Mesenchymal stem cell (in vitro differentiated cells and primary cell): Measurements from ENCODE around the gene HBG2.
"Not testable (repeated sequence)": the region's sequence is repeated elsewhere in the genome, so short reads cannot be mapped to it uniquely, and the experiment has no call there.

ENCODE experiments used
- DNase-seq: peaks from one replicate; pipeline ENCODE4 v3.0.0-alpha.2; 2013
- H2AFZ ChIP-seq: one replicate; pipeline ENCODE4 v1.6.1; 2013; ENCODE audit warnings: low read depth, mild to moderate bottlenecking, control low read depth, inconsistent platforms, low read length, moderate library complexity
- H2AK5ac ChIP-seq: 2 replicates; pipeline ENCODE4 v1.6.1; 2013; ENCODE audit warnings: low read length, moderate library complexity, mild to moderate bottlenecking, inconsistent platforms; ENCODE audit not compliant: severe bottlenecking
- H2BK120ac ChIP-seq: one replicate; pipeline ENCODE4 v1.6.1; 2013; ENCODE audit warnings: low read depth, mild to moderate bottlenecking, inconsistent platforms, low read length, moderate library complexity
- H2BK12ac ChIP-seq, 2 experiments: one replicate each; pipeline ENCODE4 v1.6.1; 2013; ENCODE audit warnings: inconsistent platforms in 2 of 2, low read length in 2 of 2, mild to moderate bottlenecking in 2 of 2, moderate library complexity in 2 of 2, control low read depth in 1 of 2
- H2BK15ac ChIP-seq: one replicate; pipeline ENCODE4 v1.6.1; 2013; ENCODE audit warnings: mild to moderate bottlenecking, low read depth, inconsistent platforms; ENCODE audit not compliant: poor library complexity, severe bottlenecking
- H2BK5ac ChIP-seq: 2 replicates; pipeline ENCODE4 v1.6.1; 2013; ENCODE audit warnings: low read depth, mild to moderate bottlenecking, low read length, control low read depth, inconsistent platforms; ENCODE audit not compliant: poor library complexity, severe bottlenecking
- H3K14ac ChIP-seq, 2 experiments: one replicate each; pipeline ENCODE4 v1.6.1; 2013; ENCODE audit warnings: inconsistent platforms in 2 of 2, low read length in 2 of 2, control low read depth in 1 of 2, mild to moderate bottlenecking in 1 of 2, moderate library complexity in 1 of 2
- H3K18ac ChIP-seq, 2 experiments: one replicate each; pipeline ENCODE4 v1.6.1; 2013; ENCODE audit warnings: inconsistent platforms in 2 of 2, low read length in 2 of 2, control low read depth in 1 of 2, low read depth in 1 of 2, mild to moderate bottlenecking in 1 of 2
- H3K23ac ChIP-seq, 2 experiments: one replicate each; pipeline ENCODE4 v1.6.1; 2013; ENCODE audit warnings: inconsistent platforms in 2 of 2, low read length in 2 of 2, mild to moderate bottlenecking in 2 of 2, moderate library complexity in 2 of 2, control low read depth in 1 of 2
- H3K27ac ChIP-seq: 2 replicates; pipeline ENCODE4 v1.5.1; 2013; ENCODE audit warnings: mild to moderate bottlenecking, moderate library complexity, low read length, control low read depth, inconsistent platforms; ENCODE audit not compliant: poor library complexity, severe bottlenecking
- H3K27me3 ChIP-seq, 2 experiments: 2 replicates each; pipeline versions ENCODE4 v1.6.1 to v1.7.0; 2013; ENCODE audit warnings: low read length in 2 of 2, mild to moderate bottlenecking in 2 of 2, moderate library complexity in 2 of 2, control low read depth in 1 of 2, inconsistent platforms in 1 of 2; ENCODE audit not compliant: control insufficient read depth in 1 of 2, insufficient read depth in 1 of 2
- H3K36me3 ChIP-seq, 2 experiments: 2 replicates each; pipeline versions ENCODE4 v1.6.1 to v1.7.0; 2013; ENCODE audit warnings: low read length in 2 of 2, control low read depth in 1 of 2, inconsistent platforms in 1 of 2, low read depth in 1 of 2, mild to moderate bottlenecking in 1 of 2; ENCODE audit not compliant: insufficient read depth in 2 of 2, control insufficient read depth in 1 of 2
- H3K4ac ChIP-seq, 2 experiments: one replicate each; pipeline ENCODE4 v1.6.1; 2013; ENCODE audit warnings: inconsistent platforms in 2 of 2, low read length in 2 of 2, mild to moderate bottlenecking in 2 of 2, moderate library complexity in 2 of 2, control low read depth in 1 of 2, low read depth in 1 of 2
- H3K4me1 ChIP-seq: 2 replicates; pipeline ENCODE4 v1.6.1; 2013; ENCODE audit warnings: low read depth, low read length, control low read depth; ENCODE audit not compliant: control insufficient read depth, insufficient read depth
- H3K4me2 ChIP-seq: 2 replicates; pipeline ENCODE4 v1.6.1; 2013; ENCODE audit warnings: low read length, mild to moderate bottlenecking, inconsistent platforms; ENCODE audit not compliant: poor library complexity, severe bottlenecking
- H3K4me3 ChIP-seq, 2 experiments: 2 replicates each; pipeline versions ENCODE4 v1.5.1 to v1.7.0; 2013; ENCODE audit warnings: low read length in 2 of 2, mild to moderate bottlenecking in 2 of 2, control low read depth in 1 of 2, low read depth in 1 of 2; ENCODE audit not compliant: insufficient read depth in 1 of 2
- H3K79me1 ChIP-seq: replicated peaks from 2 replicates; pipeline ENCODE4 v1.6.1; 2013; ENCODE audit warnings: mild to moderate bottlenecking, control low read depth, low read length, inconsistent platforms; ENCODE audit not compliant: poor library complexity, severe bottlenecking
- H3K9ac ChIP-seq: 2 replicates; pipeline ENCODE4 v1.7.0; 2013; ENCODE audit warnings: mild to moderate bottlenecking, low read length, moderate library complexity
- H3K9me3 ChIP-seq: 2 replicates; pipeline ENCODE4 v1.7.0; 2013; ENCODE audit warnings: mild to moderate bottlenecking, low read length; ENCODE audit not compliant: control insufficient read depth
- H4K8ac ChIP-seq: one replicate; pipeline ENCODE4 v1.6.1; 2013; ENCODE audit warnings: inconsistent platforms, mild to moderate bottlenecking, low read length, moderate library complexity
- H4K91ac ChIP-seq: one replicate; pipeline ENCODE4 v1.6.1; 2013; ENCODE audit warnings: mild to moderate bottlenecking, low read length, inconsistent platforms
- WGBS: methylation state at CpG from one replicate; pipeline ENCODE4 v1.1.7; 2013; ENCODE audit warnings: mixed read lengths; 5-methylcytosine and 5-hydroxymethylcytosine counted together

Gene HBG2

DNA sequence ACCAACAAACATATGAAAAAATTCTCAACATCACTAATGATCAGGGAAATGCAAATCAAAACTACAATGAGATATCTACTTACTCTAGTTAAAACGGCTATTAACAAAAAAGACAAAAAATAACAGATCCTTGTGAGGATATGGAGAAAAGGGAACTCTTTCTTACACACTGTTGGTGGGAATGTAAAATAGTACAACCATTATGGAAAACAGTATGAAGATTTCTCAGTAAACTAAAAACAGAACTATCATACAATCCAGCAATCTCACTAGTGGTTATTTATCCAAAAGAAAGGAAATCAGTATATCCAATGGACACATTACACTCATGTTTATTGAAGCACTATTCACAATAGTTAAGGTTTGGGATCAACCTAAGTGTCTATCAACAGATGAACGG is 11.3 kb upstream of the HBG2 start:
- Histone ChIP-seq H3K18ac (no peak overlapping the region), H3K14ac (no peak overlapping the region), H3K79me1 (no peaks in the 10 kb centered on the region), H2AFZ (no peak overlapping the region), H3K36me3 (no peaks in the 10 kb centered on the region), H2BK5ac (no peak overlapping the region), H2BK12ac (no peak overlapping the region), H3K4ac (no peak overlapping the region), H3K9me3 (no peaks in the 10 kb centered on the region), H3K4me3 (no peak overlapping the region), H4K91ac (no peak overlapping the region), H2BK120ac (no peak overlapping the region), H2AK5ac (no peak overlapping the region), H2BK15ac (no peak overlapping the region), H3K27ac (no peak overlapping the region), H3K4me1 (peaks cover 1% of the 10 kb centered on the region), H4K8ac (no peak overlapping the region), H3K4me2 (no peak overlapping the region), H3K27me3 (no peaks in the 10 kb centered on the region), H3K23ac (no peak overlapping the region), H3K9ac (no peak overlapping the region)
- no peak for DNase-seq
- no CpG with 5 or more reads among the region's 2 CpGs for WGBS

DNA sequence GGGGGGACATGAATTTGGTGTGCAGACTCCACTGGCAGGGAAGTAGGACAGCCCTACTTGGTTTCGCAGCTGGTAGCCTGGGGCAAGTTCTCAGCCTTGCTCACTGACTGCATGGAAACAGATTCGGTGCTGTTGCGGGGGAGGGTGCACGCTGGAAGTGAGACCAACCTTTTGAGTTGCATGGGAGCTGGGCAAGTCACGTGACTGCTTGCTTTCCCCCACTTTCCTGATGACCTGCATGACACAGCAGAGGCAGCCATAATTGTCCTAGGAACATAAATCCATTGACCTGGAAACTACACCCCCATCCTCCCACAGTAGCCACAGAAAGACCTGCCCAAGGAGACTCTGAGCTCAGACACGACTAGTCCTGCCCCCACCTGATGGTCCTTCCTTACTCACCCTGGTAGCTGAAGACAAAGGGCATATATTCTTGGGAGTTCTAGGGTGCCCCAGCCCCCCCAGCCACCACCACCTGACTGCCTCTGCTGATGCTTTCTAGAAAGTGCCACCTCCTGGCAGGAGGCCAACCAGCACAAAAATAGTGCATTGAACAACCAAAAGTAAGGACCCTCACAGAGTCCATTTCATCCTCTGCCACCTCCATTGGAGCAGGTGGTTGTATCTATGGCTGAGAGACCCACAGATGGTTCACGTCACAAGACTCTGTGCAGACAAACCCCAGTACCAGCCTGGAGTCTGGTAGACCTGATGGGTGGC is 4.1 kb upstream of the HBG2 start:
- H2AK5ac ChIP-seq, result no peak overlapping the region
- H2BK5ac ChIP-seq, result no peak overlapping the region
- no peak overlapping the region for H3K18ac ChIP-seq
- no peaks in the 10 kb centered on the region for H3K27me3 ChIP-seq
- no peaks in the 10 kb centered on the region for H3K36me3 ChIP-seq
- H3K9ac ChIP-seq, result no peak overlapping the region
- no peak overlapping the region for H3K4me2 ChIP-seq
- no peak overlapping the region for H2BK12ac ChIP-seq
- H3K4me1 ChIP-seq, result peaks cover 2% of the 10 kb centered on the region
- H4K8ac ChIP-seq, result no peak overlapping the region
- H3K4ac ChIP-seq, result no peak overlapping the region
- no peaks in the 10 kb centered on the region for H3K79me1 ChIP-seq
- H2BK120ac ChIP-seq, result no peak overlapping the region
- H3K4me3 ChIP-seq, result no peak overlapping the region
- no peak overlapping the region for H3K14ac ChIP-seq
- WGBS, result 82% methylated on average over 7 of the region's 7 CpGs
- DNase-seq, result no peak
- H2AFZ ChIP-seq, result no peak overlapping the region
- no peak overlapping the region for H2BK15ac ChIP-seq
- H3K23ac ChIP-seq, result no peak overlapping the region
- H4K91ac ChIP-seq, result no peak overlapping the region
- H3K9me3 ChIP-seq, result no peaks in the 10 kb centered on the region
- H3K27ac ChIP-seq, result no peak overlapping the region

DNA sequence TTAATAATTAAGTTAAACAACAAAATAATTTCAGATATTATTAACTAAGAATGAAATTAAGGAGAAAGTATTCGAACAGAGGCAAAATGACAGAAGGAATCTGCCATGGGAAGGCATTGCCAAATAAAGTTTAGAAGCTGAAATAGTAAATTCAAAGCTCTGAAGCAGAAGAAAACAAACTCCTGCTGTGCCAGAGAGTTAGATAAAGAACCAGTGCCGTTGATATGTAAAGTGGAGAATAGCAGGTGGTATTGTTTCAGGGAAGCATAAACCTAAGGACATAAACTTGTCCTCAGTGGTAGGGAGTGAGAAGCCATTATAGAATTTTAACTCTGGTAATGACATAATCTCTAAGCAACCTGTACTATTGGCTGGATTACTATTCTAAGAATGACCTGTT is 2.7 kb upstream of the HBG2 start:
- no peak for DNase-seq
- Histone ChIP-seq H4K8ac (no peak overlapping the region), H3K36me3 (no peaks in the 10 kb centered on the region), H2AFZ (no peak overlapping the region), H2BK5ac (no peak overlapping the region), H3K14ac (no peak overlapping the region), H3K27me3 (peaks cover 0 to 2% of the 10 kb centered on the region in 2 experiments), H3K27ac (no peak overlapping the region), H3K9me3 (no peaks in the 10 kb centered on the region), H4K91ac (no peak overlapping the region), H3K9ac (no peak overlapping the region), H2AK5ac (no peak overlapping the region), H2BK12ac (no peak overlapping the region), H3K79me1 (no peaks in the 10 kb centered on the region), H3K4me2 (no peak overlapping the region), H3K18ac (no peak overlapping the region), H2BK15ac (no peak overlapping the region), H2BK120ac (no peak overlapping the region), H3K4ac (no peak overlapping the region), H3K23ac (no peak overlapping the region), H3K4me1 (peaks cover 2% of the 10 kb centered on the region), H3K4me3 (no peak overlapping the region)
- WGBS, result 41% methylated on average over 2 of the region's 2 CpGs

DNA sequence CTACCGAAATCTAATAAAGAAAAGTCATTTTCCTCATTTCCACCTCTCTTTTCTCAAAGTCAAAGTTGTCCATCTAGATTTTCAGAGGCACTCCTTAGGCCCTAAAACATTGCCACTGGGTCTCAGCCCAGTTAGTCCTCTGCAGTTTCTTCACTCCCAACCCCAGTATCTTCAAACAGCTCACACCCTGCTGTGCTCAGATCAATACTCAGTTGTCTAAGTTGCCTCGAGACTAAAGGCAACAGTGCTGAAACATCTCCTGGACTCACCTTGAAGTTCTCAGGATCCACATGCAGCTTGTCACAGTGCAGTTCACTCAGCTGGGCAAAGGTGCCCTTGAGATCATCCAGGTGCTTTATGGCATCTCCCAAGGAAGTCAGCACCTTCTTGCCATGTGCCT is 558 bp downstream of the HBG2 start:
- H3K9ac ChIP-seq, H3K4me3 ChIP-seq: not testable (repeated sequence)
- WGBS, result 94% methylated on average over 2 of the region's 2 CpGs

More for the DNA sequence above, 558 bp downstream of the HBG2 start:
- not testable (repeated sequence) for H4K91ac ChIP-seq, H3K23ac ChIP-seq, H3K27ac ChIP-seq, H3K14ac ChIP-seq, H2BK120ac ChIP-seq, H3K4ac ChIP-seq, H2BK15ac ChIP-seq, H3K9me3 ChIP-seq, H3K36me3 ChIP-seq, H3K79me1 ChIP-seq, DNase-seq, H2AFZ ChIP-seq, H3K18ac ChIP-seq, H3K27me3 ChIP-seq, H3K4me2 ChIP-seq, H2BK5ac ChIP-seq, H3K4me1 ChIP-seq, H4K8ac ChIP-seq, H2AK5ac ChIP-seq, H2BK12ac ChIP-seq
